ENCODE data around the gene ZSWIM6.
A peak's percentile ranks its signal among the peaks of the same experiment; 100 is the strongest.

Gene ZSWIM6
- long read RNA-seq, donor 1, full-length matches to known transcripts: 1 of 22 reads
- long read RNA-seq, donor 1, partial matches to known transcripts: 21 of 22 reads
- long read RNA-seq, donor 1, other reads (novel, unspliced or antisense): 0 of 22 reads
- long read RNA-seq, donor 2: 0 reads
- long read RNA-seq, donor 3: 0 reads
- long read RNA-seq, donor 4, partial matches to known transcripts: 16 of 16 reads
- long read RNA-seq, donor 4, other reads (novel, unspliced or antisense): 0 of 16 reads
- long read RNA-seq, donor 5, full-length matches to known transcripts: 1 of 1 reads
- long read RNA-seq, donor 5, partial matches to known transcripts: 0 of 1 reads
- long read RNA-seq, donor 5, other reads (novel, unspliced or antisense): 0 of 1 reads
- long read RNA-seq, donor 6: 0 reads
- long read RNA-seq, donor 7, full-length matches to known transcripts: 2 of 25 reads
- long read RNA-seq, donor 7, partial matches to known transcripts: 23 of 25 reads
- long read RNA-seq, donor 7, other reads (novel, unspliced or antisense): 0 of 25 reads
- long read RNA-seq, donor 8: 0 reads

DNA sequence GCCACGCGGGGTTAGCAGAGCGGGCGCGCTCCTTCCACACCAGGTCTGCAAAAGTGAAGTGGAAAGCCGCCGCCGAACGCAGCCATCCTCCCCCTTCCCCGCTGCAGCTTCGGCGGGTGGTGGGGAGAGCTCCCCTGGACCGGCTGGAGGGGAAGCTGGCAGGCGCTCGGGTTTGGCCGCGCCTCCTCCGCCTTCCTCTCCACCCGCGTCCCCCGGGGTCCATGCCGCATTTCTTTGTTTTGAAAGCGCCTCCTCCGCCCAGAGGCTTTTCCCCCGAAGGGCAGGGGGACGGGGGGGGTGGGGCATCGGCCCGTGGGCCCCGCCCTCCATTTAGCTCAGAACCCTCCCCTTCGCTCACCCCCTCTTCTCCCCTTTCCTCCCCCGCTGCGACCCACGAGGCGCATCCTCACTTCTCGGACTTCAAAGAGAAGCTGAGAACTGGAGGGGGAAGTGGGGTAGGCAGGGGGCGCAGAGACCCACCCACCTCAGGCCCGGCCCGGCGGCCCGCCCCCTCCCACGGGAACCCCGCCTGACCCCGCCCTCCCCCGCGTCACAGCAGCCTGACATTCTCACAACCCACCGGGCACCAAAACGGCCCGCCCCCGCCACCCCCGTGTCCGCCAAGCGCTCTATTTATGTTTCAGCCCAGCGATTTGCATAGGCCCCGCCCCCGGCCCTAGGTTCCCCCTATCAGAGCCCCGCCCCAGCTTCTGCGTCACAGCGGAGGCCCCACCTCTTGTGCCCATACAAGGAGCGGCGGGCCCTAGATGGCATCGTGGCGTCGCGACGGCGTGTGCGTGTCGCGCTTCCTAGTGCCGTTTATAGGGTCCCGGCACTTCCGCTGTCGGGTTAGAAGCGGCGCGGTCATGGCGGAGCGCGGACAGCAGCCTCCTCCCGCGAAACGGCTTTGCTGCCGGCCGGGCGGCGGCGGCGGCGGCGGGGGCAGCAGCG is at the start of gene ZSWIM6:
ZSWIM6 (plus strand) TSS at position 852 of the 951 bp plus-strand sequence; CDS start at position 867, 15 bp downstream.
- peak; percentile 98 for DNase-seq

GRCh38 chr5:61283471-61283870 is 48.6 kb upstream of the ZSWIM6 start:
- no peak for DNase-seq

DNA sequence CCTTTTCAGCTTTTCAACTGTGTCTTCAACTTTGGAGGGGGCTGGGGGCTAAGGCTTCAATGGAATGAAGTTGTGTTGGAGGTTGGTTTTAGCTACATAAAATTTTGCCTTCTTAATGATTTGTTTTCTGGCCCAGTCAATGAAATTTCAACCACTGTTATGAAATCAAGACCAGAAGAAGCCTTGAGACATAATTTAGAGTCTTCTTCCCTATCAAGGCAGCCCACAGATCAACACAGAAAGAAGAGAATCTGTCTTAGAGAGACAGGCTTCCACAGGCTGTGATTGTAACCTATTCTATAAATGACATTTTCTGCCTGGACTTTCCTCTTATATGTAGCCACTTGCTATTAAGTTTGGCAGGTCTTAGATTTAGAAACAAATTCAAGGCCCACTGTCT is 46.5 kb upstream of the ZSWIM6 start:
- no peak for DNase-seq

DNA sequence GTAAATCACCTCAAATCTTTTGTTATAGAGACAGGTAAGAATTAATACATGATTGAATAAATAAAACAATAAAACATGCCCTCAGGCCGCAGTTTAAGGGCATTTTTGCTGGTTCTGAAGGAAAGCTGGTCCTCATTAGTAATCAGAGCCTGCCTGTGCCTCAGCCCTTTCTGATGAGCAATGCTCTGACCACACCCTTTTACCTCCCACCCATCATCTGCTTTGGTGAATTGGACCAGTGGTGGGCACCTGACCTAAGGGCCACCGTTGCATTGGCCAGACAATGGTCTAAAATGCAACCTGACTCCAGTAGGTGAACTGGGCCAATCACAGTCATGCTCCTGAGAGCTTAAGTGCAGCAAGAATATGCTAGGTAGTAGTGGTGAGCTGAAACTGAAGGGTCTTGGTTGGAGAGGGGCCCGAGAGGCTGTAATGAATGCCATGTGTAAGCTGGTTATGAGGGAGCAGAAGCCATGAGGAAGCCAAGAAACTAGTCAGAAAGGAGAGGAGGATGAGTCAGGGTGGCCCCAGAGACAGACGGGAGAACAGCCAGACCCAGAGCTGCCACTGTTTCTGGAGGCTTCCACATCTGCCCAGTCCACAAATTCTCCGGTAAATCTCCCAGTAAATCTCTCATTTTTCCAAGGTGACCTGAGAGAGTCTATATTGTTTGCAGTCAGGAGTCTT is 45.5 kb upstream of the ZSWIM6 start:
- no peak for DNase-seq

DNA sequence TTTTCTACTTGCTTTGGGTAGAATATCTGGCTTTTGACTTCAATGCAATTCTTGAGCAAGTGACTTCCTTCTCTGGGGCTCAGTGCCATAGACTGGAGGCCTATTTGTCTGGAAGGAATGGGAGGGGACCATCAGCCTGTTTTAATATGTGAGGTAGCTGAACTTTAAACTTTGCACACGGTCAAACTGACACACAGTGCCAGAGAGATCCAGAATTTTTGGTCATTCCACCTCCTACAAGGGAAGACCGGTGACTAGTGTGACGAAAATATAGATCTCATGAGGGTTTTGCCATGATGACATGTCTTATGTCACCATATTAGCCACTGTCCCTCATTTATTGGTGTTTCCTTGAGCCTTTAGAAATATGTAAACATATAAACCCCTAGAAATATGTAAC is 44.6 kb upstream of the ZSWIM6 start:
- DNase-seq: no peak

DNA sequence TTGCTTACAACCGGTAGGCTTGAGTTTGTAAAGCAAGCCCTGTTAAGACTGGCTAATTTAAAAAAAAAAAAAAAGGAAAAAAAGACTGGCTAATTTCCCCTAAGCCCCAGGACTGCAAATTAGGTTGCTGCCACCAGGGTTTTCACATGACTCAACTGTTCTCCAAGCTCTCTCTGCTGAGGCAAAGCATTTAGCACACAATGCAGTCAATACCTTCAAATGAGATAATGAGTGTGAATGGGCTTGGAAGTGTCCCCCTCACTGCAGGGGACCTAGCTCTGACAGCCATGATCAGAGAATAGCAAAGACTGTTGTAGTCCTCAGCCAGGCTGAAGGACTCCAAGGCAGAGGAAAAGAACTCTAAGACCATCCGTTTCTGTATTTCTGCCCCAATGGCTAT is 42.8 kb upstream of the ZSWIM6 start:
- DNase-seq: no peak

GRCh38 chr5:61289669-61290306 is 42.3 kb upstream of the ZSWIM6 start:
- DNase-seq: no peak

- DNase-seq: no peak
Observed at GRCh38 chr5:61290791-61291210, 41.3 kb upstream of the ZSWIM6 start.

DNA sequence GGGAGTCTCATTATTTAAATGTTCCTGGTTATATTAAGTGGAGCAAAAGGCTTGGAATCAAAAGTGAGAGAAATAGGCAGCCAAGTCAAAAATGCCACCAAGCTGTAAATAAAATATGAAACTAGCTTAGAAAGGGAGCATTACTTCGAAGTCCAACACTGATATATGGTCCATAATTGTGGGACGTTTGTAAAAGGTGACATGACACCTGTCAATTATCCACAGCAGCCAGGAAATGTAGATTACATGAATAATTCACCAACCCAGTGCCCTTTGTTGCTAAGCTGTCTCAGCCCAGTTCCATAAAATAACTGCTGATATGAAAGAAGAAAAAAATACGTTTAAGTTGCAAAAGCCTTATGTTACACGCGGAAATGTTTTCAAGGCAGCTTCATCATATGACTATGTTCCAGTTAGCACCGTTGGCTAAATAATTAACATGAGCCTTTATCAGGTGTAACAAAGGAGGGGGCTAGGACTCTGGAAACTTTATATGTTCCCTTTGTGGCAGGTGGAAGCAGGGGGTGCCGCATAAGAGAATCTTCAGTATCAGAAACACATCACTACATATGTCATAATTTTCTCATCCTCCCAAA is 39.9 kb upstream of the ZSWIM6 start:
- no peak for DNase-seq

DNA sequence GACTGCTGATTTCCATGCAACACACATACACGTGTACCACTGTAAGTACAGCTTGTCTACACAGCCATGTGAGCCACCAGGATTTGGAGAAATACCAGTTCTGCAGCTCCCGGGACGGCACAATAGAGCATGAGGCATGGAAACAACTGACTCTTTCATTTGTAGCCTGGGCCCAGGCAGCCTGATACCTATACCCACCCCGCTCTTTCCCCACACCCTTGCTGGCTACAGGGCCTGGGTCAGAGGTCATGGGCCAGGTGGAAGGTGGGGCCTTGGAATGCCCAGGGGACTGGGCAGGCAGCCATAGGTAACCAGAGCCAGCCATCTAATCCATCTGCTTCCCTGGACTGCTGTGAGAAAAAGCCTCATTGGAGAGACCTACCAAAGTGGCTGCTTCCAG is 39.0 kb upstream of the ZSWIM6 start:
- no peak for DNase-seq

DNA sequence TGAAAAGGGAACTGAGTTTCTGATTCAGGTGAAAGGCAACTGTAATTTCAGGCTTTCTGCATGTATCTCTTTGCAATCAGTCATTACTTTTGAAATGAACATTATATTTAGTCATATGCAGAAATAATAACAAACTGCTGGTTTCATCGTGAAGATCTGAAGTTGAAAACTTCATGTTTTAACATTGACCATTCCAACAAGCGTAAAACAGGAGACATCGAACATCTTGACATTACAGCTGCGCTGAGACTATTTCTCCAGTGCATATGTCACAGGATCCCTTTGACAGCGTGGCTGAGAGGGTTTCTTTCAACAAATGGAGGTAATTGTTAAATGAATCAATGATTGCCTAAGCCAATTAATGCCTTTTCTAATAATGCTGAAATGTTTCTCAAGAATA is 38.2 kb upstream of the ZSWIM6 start:
- no peak for DNase-seq

GRCh38 chr5:61295365-61295764 is 36.7 kb upstream of the ZSWIM6 start:
- DNase-seq: no peak

GRCh38 chr5:61298066-61298465 is 34.0 kb upstream of the ZSWIM6 start:
- DNase-seq: no peak

DNA sequence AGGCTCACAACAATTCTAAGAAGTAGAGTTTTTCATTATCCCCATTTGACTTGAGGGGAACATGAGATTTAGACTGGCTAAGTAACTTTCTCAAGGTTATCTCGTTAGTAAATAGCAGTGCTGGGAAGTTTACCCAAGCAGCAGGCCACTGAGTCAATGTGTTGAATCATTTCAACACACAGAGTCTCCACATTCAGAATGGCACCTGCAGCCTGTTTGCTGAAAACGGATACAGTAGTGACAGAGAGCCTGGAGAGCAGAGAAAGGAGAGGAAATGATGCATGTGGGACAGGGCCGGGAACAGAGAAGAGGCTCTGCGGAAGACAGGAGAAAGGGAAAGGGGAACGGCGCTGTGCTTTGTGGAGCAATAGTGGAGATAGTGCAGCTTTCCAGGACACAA is 33.5 kb upstream of the ZSWIM6 start:
- no peak for DNase-seq

GRCh38 chr5:61299261-61299681 is 32.8 kb upstream of the ZSWIM6 start:
- DNase-seq: no peak

DNA sequence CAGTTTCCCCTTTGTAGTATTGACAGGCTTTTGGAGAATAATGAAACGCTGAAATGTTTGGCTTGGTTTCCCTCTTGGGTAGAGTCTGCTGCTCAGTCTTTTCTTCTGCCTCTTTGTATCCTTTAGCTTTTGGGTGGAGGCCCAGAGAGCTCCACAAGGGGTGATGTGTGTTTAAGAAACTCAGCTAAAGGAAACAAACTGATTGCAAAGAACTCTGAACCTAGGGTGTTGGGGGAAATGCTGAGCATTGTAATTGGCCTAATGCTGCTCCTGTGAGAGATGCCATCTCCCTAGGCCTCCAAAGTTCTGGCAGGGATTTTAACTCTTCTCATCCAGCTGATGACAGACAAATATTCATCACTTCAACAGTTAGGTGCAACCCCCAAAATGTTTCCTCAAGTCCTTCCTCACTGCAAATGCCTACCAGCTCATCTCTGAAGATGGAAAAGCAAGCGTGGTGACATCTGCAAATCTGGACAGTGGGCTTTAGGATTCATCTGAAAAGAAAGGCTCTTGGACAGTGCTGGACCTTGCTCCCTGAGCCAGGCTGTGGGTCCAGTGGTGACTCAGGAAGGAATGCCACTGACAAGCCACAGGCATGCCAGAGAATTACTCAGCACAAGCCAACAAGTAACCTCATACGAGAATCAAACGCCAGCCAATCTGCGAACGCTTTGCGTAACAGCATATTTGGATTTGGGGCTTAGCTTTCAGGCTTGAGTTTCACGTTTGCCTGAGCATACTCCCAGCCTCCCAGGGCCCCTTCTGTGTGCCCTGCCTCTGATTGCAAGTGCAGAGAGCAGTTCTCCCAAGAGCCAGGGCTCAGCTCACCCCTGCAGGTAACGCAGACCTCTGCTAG is 30.5 kb upstream of the ZSWIM6 start:
- no peak for DNase-seq

- no peak for DNase-seq
Observed at GRCh38 chr5:61302200-61302563, 29.9 kb upstream of the ZSWIM6 start.

DNA sequence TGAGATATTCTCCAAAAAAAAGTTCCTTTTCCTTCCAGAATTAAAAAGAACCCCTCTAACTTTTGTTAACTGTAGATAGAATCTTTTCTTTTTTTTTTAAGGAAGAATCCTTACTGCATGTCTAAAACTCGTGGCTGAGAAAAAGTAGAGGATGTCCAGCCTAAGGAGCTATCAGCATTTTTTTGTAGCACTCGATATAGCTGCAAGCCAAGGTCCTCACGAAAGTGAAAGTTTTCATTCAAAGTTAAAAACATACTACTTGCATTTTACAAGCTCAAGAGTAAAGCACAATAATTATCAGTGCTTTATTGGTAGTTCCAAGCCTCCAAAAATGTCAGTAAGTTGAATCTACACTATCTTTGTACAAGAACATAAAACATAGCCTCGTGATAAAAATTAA is 28.7 kb upstream of the ZSWIM6 start:
- no peak for DNase-seq

- DNase-seq: no peak
Observed at GRCh38 chr5:61304590-61305381, 27.3 kb upstream of the ZSWIM6 start.
